ENCODE data around the gene WNT3.

Gene WNT3

DNA sequence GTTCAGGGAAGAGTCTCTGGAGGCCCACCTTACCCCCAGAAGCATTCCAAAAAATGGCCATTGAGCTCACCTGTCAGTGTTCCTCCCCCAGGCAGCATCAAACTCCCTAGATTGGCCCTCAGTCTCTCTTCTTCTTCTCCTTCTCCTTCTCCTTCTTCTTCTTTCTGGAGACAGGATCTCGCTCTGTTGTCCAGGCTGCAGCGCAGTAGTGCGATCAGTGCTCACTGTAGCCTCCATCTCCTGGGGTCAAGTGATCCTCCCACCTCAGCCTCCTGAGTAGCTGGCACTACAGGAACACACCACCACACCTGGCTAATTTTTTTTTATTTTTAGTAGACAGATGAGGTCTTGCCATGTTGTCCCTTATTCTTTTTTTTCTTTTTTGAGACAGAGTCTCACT lies 16.4 kb upstream of the WNT3 start:
- no peak for TF ChIP-seq ZFX (IDR thresholded peaks at IDR 0.05; ENCODE audit: borderline replicate concordance)
- TF ChIP-seq, protein P1, sequence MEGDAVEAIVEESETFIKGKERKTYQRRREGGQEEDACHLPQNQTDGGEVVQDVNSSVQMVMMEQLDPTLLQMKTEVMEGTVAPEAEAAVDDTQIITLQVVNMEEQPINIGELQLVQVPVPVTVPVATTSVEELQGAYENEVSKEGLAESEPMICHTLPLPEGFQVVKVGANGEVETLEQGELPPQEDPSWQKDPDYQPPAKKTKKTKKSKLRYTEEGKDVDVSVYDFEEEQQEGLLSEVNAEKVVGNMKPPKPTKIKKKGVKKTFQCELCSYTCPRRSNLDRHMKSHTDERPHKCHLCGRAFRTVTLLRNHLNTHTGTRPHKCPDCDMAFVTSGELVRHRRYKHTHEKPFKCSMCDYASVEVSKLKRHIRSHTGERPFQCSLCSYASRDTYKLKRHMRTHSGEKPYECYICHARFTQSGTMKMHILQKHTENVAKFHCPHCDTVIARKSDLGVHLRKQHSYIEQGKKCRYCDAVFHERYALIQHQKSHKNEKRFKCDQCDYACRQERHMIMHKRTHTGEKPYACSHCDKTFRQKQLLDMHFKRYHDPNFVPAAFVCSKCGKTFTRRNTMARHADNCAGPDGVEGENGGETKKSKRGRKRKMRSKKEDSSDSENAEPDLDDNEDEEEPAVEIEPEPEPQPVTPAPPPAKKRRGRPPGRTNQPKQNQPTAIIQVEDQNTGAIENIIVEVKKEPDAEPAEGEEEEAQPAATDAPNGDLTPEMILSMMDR (IDR thresholded peaks at IDR 0.05), result no peak
- no peak overlapping the region for H3K27ac ChIP-seq

DNA sequence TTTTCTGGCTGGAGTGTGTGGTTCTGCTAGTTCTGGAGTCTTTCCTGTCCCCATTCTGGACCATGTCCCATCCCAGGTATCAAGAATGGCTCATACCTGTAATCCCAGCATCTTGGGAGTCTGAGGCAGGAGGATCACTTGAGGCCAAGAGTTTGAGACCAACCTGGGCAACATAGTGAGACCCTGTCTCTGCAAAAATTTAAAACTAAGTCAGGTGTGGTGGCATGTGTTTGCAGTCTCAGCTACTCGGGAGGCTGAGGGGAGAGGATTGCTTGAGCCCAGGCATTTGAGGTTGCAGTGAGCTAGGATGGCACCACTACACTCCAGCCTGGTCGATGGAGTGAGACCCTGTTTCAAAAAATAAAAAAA lies 15.3 kb upstream of the WNT3 start:
- no peak overlapping the region for H3K27ac ChIP-seq
- TF ChIP-seq ZFX (IDR thresholded peaks at IDR 0.05; ENCODE audit: borderline replicate concordance), result no peak
- TF ChIP-seq, protein P1 (IDR thresholded peaks at IDR 0.05), result no peak

DNA sequence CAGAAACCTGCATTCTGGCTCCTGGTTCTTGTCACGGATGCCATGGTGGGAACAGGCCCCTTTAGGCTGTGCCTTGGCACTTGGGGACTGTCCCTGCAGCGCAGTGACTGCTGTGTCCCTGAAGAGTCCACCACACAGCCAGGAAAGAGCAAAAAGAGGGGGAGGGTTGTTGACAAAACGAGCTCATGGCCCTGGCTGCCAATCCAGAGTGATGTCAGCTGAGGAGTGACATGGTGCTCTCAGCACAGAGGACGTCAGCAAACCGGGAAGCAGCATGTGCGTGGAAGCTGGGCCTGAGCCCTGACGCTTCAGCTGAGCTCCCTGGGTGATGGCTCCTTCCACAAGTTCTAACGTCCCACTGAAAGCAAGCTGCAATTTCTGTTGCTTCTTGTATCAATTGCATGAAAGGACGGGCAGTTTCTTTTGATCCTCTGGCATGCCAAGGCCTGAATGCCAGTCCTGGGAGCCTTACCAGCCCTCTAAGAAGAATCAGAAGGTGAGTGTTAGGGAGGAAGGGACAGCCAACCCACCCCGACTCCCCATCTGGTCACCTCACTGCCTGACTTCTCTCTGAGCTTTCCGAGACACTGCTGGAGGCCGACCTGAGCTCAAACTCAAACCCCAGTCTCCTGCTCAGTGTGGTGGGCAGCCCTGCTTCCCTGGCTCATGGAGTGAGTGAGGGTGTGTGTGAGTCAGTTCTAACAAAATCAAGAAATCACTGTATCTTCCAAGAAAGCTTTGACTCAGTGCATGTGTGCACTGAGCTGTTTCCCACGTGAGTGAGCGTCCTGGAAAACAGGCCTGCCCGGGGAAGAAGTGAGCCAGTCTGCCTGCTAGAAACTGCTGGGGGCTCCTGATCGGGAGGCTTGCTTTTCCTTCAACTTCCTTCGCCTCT lies 14.7 kb upstream of the WNT3 start:
- H3K27ac ChIP-seq, result no peak overlapping the region

DNA sequence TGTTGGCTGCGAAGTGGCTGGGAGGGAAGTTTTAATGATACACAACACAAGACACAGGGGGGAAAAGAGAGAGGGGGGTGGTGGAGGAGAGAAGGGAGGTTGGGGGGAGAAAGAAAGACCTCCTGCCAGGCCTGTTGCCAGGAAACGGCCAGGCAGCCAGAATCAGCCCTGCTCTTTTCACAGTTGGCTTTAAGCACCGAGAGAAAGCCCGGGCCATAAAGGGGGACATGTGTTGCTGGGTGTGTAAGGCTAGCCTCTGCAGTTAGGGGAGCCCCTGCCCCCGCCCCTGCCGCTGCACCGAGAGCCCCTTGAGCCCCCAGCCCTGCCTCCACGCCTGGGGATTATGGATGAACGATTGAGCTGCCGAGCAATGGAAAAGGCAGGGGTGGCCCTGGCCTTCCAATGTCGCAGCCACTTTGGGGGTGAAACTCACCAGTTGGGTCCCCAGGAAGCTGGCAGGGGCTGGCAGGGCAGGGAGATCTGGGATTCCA lies 13.9 kb upstream of the WNT3 start:
- TF ChIP-seq, protein P1 (IDR thresholded peaks at IDR 0.05), result no peak
- no peak for TF ChIP-seq ZFX (IDR thresholded peaks at IDR 0.05; ENCODE audit: borderline replicate concordance)
- H3K27ac ChIP-seq, result no peak overlapping the region

More for the DNA sequence above, 14.7 kb upstream of the WNT3 start:
- TF ChIP-seq, protein P1 (IDR thresholded peaks at IDR 0.05), result no peak
- TF ChIP-seq ZFX (IDR thresholded peaks at IDR 0.05; ENCODE audit: borderline replicate concordance), result no peak

GRCh38 chr17:46831573-46832330 lies 13.3 kb upstream of the WNT3 start:
- H3K27ac ChIP-seq, result no peak overlapping the region
- TF ChIP-seq ZFX (IDR thresholded peaks at IDR 0.05; ENCODE audit: borderline replicate concordance), result no peak
- TF ChIP-seq, protein P1 (IDR thresholded peaks at IDR 0.05), result no peak

- TF ChIP-seq, protein P1 (IDR thresholded peaks at IDR 0.05), result no peak
- TF ChIP-seq ZFX (IDR thresholded peaks at IDR 0.05; ENCODE audit: borderline replicate concordance), result no peak
- H3K27ac ChIP-seq, result no peak overlapping the region
Observed at GRCh38 chr17:46827274-46827673, 8.8 kb upstream of the WNT3 start.

Data from 22Rv1 (cell line).